ENCODE measurements around the gene KCND3.

The KCND3 gene

DNA sequence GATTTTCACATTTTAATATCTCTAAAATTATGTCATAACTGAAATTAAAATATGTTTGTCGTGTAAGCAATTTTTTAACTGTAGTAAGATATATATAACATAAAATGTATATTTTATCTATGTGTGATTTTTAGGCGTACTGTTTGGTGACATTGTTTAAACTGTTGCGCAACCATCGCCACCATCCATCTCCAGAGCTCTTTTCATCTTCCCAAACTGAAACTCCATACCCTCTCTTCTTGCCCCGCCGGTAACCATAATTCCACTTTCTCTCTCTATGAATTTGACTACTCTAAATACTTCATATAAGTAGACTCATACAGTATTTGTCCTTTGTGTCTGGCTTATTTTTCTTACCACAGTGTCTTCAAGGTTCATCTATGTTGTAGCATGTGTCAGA, 167.3 kb downstream of the KCND3 start:
- no peak for DNase-seq (ENCODE audit: low spot score)
- ATAC-seq (ENCODE audit: low read depth), result no peak
- TF ChIP-seq, protein P1, sequence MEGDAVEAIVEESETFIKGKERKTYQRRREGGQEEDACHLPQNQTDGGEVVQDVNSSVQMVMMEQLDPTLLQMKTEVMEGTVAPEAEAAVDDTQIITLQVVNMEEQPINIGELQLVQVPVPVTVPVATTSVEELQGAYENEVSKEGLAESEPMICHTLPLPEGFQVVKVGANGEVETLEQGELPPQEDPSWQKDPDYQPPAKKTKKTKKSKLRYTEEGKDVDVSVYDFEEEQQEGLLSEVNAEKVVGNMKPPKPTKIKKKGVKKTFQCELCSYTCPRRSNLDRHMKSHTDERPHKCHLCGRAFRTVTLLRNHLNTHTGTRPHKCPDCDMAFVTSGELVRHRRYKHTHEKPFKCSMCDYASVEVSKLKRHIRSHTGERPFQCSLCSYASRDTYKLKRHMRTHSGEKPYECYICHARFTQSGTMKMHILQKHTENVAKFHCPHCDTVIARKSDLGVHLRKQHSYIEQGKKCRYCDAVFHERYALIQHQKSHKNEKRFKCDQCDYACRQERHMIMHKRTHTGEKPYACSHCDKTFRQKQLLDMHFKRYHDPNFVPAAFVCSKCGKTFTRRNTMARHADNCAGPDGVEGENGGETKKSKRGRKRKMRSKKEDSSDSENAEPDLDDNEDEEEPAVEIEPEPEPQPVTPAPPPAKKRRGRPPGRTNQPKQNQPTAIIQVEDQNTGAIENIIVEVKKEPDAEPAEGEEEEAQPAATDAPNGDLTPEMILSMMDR (IDR thresholded peaks at IDR 0.05; ENCODE audit: poor library complexity, severe bottlenecking), result no peak
- Histone ChIP-seq H3K27me3 (ENCODE audit: insufficient read depth, poor library complexity, severe bottlenecking) (no peaks in the 10 kb centered on the region), H3K9me3 (ENCODE audit: severe bottlenecking) (no peaks in the 10 kb centered on the region), H3K4me3 (ENCODE audit: severe bottlenecking) (no peak overlapping the region), H3K36me3 (ENCODE audit: low read depth) (no peaks in the 10 kb centered on the region), H3K4me1 (ENCODE audit: insufficient read depth, poor library complexity, severe bottlenecking) (no peaks in the 10 kb centered on the region), H3K27ac (ENCODE audit: poor library complexity, severe bottlenecking) (no peak overlapping the region)

DNA sequence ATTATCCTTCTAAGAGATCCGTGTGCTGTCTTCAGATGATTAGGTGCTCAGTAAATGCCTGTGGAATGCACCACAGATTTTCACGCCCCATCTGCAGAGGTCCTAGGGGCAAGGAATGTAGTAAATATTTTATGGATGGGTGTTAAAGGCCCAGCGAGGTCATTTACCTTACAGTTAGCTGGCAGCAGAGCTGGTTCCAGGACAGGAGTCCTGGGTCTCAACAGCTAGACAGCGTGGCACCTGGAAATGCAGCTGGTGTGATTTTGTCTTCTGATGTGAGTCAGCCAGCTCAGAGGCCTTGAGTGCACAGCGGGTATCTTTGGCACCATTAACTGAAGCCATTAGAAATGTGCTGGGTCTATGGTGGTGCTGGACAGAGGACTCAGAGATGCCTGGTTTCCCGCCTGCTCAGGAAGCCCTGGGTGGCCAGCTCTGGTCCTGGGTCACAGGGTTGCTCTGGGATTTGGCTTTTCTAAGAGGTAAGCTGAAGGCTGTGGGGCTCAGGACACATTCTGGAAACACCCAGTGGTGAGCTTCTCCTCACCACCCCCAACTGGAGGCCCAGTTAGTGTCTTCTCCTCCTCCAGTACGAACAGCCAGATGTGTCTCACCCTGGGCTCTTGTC, 168.2 kb downstream of the KCND3 start:
- TF ChIP-seq, protein P1 (IDR thresholded peaks at IDR 0.05; ENCODE audit: poor library complexity, severe bottlenecking), result no peak
- no peak overlapping the region for H3K4me3 ChIP-seq (ENCODE audit: severe bottlenecking)
- H3K9me3 ChIP-seq (ENCODE audit: severe bottlenecking), result no peaks in the 10 kb centered on the region
- ATAC-seq (ENCODE audit: low read depth) (no peak), DNase-seq (ENCODE audit: low spot score) (no peak)
- no peaks in the 10 kb centered on the region for H3K27me3 ChIP-seq (ENCODE audit: insufficient read depth, poor library complexity, severe bottlenecking)
- no peak overlapping the region for H3K27ac ChIP-seq (ENCODE audit: poor library complexity, severe bottlenecking)
- no peaks in the 10 kb centered on the region for H3K36me3 ChIP-seq (ENCODE audit: low read depth)
- H3K4me1 ChIP-seq (ENCODE audit: insufficient read depth, poor library complexity, severe bottlenecking), result no peaks in the 10 kb centered on the region

DNA sequence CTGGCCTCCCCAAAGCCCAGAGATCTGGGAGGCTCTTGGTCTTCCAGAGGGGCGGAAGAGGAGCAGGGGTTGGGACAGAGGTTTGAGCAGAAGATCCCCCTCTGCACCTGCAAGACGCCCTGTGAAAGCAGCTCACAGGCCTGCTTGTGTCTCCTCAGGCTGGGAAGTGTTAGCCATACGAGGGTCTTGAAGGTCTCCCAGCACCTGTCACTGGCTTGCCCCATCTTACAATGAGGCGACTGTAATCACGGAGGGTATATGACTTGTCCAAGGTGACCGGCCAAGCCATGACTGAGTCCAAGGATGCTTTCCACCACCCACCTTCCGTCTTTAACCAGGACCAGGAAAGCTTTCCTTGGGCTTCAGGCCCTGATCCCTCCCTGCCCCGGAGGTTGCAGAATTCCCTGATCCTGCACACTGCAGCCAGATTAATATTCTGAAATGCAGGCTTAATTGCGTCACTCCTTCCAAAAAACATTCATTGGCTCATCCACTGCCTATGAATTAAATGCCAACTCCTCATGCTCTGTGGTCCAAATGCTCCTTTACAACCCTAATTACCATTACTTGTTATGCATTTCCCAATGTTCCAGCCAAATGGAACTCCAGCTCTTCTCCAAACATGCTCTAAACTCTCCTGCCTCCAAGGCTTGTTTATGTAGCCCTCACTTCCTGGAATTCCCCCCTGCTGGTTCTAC, 169.8 kb downstream of the KCND3 start:
- Histone ChIP-seq H3K4me3 (ENCODE audit: severe bottlenecking) (no peak overlapping the region), H3K27me3 (ENCODE audit: insufficient read depth, poor library complexity, severe bottlenecking) (no peaks in the 10 kb centered on the region), H3K36me3 (ENCODE audit: low read depth) (no peaks in the 10 kb centered on the region), H3K9me3 (ENCODE audit: severe bottlenecking) (no peaks in the 10 kb centered on the region), H3K27ac (ENCODE audit: poor library complexity, severe bottlenecking) (no peak overlapping the region), H3K4me1 (ENCODE audit: insufficient read depth, poor library complexity, severe bottlenecking) (no peaks in the 10 kb centered on the region)
- no peak for ATAC-seq (ENCODE audit: low read depth)
- TF ChIP-seq, protein P1 (IDR thresholded peaks at IDR 0.05; ENCODE audit: poor library complexity, severe bottlenecking), result no peak
- DNase-seq (ENCODE audit: low spot score), result no peak

DNA sequence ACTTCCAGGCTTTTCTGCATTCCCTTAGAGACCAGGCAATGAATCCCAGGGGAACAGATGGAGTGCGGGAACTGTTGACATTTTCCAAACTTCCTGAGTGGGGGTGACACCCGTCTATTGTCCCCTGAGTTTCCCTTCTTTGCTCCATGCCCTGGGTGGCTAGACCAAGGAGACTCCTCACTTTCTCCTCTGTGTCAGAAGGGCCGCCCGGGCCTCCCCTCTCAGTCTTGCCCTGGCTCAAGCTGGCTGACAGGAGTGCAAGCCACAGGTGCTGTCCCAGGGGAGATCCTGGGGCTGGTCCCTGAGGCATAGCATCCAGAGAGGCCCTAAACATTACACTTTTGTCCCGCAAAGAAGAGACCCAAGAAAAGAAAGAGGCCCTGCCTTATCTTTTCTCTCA, 170.9 kb downstream of the KCND3 start:
- no peaks in the 10 kb centered on the region for H3K4me1 ChIP-seq (ENCODE audit: insufficient read depth, poor library complexity, severe bottlenecking)
- ATAC-seq (ENCODE audit: low read depth) (no peak), DNase-seq (ENCODE audit: low spot score) (no peak)
- H3K36me3 ChIP-seq (ENCODE audit: low read depth), result no peaks in the 10 kb centered on the region
- no peak overlapping the region for H3K4me3 ChIP-seq (ENCODE audit: severe bottlenecking)
- no peaks in the 10 kb centered on the region for H3K9me3 ChIP-seq (ENCODE audit: severe bottlenecking)
- H3K27ac ChIP-seq (ENCODE audit: poor library complexity, severe bottlenecking), result no peak overlapping the region
- TF ChIP-seq, protein P1 (IDR thresholded peaks at IDR 0.05; ENCODE audit: poor library complexity, severe bottlenecking), result no peak
- no peaks in the 10 kb centered on the region for H3K27me3 ChIP-seq (ENCODE audit: insufficient read depth, poor library complexity, severe bottlenecking)

DNA sequence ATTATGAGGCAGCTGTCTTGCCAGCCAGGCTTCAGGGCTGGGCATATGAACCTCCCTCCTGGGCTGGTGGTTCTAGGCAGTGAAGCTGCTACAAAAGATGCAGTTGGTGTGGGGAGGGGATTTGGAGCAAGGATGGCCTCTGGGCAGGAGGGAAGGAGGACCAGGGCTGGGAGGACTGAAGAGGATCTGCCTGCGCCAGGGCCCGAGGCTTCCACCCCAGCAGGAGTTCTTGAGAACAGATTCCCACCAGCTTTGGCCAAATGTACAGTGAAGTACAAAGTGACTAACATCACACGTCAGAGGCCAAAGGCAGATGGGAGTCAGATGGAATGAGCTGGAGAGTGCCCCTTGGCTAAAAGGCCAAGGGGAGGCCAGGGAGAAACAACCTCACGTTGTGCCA, 171.4 kb downstream of the KCND3 start:
- no peaks in the 10 kb centered on the region for H3K36me3 ChIP-seq (ENCODE audit: low read depth)
- H3K9me3 ChIP-seq (ENCODE audit: severe bottlenecking), result no peaks in the 10 kb centered on the region
- DNase-seq (ENCODE audit: low spot score), result no peak
- no peak overlapping the region for H3K4me3 ChIP-seq (ENCODE audit: severe bottlenecking)
- no peak overlapping the region for H3K27ac ChIP-seq (ENCODE audit: poor library complexity, severe bottlenecking)
- no peak for ATAC-seq (ENCODE audit: low read depth)
- H3K27me3 ChIP-seq (ENCODE audit: insufficient read depth, poor library complexity, severe bottlenecking), result no peaks in the 10 kb centered on the region
- TF ChIP-seq, protein P1 (IDR thresholded peaks at IDR 0.05; ENCODE audit: poor library complexity, severe bottlenecking), result no peak
- H3K4me1 ChIP-seq (ENCODE audit: insufficient read depth, poor library complexity, severe bottlenecking), result no peaks in the 10 kb centered on the region
